ENCODE results near the gene PLCB3.

Gene PLCB3

DNA sequence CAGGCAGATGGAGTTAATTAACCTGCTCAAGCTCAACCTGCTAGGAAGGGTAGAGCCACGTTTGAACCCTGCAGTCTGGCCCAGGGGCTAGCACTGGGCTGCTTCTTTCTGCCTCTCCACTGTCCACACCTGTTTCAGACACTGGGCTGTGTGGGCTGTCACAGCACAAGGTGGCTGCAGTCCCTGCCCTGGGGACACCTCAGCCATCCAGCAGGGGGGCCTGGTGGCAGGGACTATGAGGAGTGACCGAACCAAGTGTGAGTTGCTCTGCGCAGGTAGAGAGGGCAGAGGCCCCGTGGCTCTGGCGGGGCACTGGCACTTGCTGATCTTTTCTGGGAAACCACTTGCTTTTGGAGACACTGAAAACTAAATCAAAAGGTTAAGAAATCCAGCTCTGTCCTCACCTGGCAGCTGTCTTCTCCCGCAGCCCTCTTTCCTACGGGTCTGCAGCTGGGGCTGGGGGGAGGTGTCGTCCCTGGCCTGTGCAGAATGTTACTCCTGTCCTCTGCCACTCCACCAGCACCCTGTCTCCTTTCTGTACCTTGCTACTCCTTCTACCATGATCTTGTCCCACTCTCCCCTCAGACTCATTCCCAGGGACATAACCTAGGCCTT is 27.4 kb downstream of the PLCB3 start:
- no peak overlapping the region for H3K4me3 ChIP-seq (ENCODE audit: low read length)
- no peak for DNase-seq (ENCODE audit: low read depth)
- TF ChIP-seq CTCF (conservative IDR thresholded peaks at IDR 0.05; ENCODE audit: low read length): no peak

DNA sequence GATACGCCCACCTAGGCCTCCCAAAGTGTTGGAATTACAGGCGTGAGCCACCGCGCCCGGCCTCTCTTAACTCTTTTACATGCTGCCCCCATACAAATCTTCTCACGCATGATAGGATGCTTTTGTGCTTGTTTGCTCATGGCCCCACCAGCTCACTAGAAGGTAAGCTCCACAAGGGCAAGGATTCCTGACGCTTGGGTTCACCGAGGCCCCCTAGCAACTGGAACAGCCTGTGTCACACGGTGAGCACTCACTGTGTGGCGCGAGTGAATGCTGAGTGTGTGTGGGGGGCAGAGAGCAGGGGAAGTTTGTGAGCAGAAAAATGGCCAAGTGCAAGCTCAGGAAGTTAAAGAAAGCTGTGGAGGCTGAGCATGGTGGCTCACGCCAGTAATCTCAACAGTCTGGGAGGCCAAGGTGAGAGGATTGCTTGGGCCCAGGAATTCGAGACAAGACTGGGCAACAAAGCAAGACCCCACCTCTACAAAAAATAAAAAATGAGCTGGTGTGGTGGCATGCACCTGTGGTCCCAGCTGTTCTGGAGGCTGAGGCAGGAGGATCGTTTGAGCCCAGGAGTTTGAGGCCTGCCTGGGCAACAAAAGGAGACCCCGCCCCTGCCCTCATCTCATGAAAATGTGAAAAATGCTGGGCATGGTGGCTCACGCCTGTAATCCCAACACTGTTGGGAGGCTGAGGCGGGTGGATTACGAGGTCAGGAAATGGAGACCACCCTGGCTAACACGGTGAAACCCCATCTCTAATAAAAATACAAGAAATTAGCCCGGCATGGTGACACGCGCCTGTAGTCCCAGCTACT is 30.8 kb downstream of the PLCB3 start:
- no peak for DNase-seq (ENCODE audit: low read depth)
- TF ChIP-seq CTCF (conservative IDR thresholded peaks at IDR 0.05; ENCODE audit: low read length): no peak

DNA sequence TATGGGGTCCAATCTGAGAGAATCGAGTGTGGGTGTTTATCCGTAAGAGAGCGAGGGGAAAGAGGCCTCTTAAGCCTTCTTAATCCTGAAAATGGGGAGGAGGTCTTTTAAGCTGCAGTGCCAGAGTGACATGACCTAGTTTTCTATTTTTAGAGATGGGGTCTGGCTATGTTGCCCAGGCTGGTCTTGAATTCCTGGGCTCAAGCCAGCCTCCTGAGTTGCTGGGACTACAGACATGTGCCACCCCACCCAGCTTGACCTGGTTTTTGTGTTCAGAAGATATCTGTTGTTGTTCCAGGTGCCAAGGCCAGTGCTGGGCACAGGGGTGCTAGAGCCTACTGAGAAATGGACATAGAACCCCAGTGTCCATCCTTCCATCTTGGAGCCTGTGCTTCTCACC is 31.8 kb downstream of the PLCB3 start:
- DNase-seq (ENCODE audit: low read depth): no peak
- H3K4me3 ChIP-seq (ENCODE audit: low read length): peak overlapping the region; percentile 89
- no peak for TF ChIP-seq CTCF (conservative IDR thresholded peaks at IDR 0.05; ENCODE audit: low read length)

More for the DNA sequence above, 30.8 kb downstream of the PLCB3 start:
- no peak overlapping the region for H3K4me3 ChIP-seq (ENCODE audit: low read length)

DNA sequence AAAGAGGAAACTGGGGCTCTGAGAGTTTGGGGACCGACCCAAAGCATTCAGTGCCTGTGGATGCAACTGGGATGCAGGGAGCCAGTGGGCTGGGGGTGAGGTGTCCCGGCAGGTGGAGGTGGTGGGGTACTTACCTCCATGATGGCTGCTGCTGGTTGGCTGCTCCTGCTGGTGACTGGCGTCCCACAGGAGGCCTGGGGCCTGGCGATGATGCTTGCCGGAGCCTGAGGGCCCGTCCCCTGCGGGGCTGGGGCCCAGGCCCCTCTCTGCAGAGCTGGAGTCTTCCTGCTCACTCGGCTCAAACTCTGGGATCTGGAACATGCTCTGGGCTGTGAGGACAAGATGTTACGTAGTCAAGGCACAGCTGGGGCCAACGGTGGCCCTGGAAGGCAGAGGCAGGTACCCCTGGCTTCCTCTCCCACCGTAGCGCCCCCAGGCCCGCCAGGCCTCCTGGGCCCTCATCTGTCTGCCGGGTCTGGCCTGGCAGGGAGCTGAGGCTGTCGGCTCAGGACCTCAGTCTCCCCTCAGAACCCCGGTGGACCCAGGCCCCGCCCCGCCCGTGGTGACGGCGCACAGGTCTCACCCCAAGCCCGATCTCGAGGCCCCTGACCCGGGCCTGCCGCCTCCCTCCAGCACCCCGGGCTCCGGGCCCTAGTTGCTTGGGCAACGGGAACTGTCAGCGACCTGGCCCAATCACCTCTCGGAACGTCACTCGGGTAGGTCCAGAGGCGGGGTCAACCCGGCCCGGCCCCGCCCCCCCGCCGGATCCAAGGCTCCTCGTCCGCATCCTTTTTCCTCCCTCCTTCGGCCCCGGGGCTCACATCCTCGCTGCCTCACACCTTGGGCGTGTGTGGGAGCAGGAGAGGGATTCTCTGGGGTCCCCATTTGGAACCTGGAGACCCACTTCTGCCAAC is 33.0 kb downstream of the PLCB3 start, which contains the start of gene BAD:
BAD (minus strand) TSS at position 618 of the 914 bp plus-strand sequence; CDS start at position 321, 297 bp downstream.
- peak; percentile 88 for DNase-seq (ENCODE audit: low read depth)
- peak within 1 kb of the TSS; percentile 89 for H3K4me3 ChIP-seq (ENCODE audit: low read length)
- no peak for TF ChIP-seq CTCF (conservative IDR thresholded peaks at IDR 0.05; ENCODE audit: low read length)

- DNase-seq (ENCODE audit: low read depth): peak; percentile 58
Observed at GRCh38 chr11:64284962-64285884, 33.9 kb downstream of the PLCB3 start, which contains the start of gene GPR137. Gene GPR137 (plus strand): TSS chr11:64285848. CDS start chr11:64286525, 677 bp downstream.

More at GRCh38 chr11:64284962-64285884, 33.9 kb downstream of the PLCB3 start, which contains the start of gene GPR137:
- peak within 1 kb of the TSS; percentile 89 for H3K4me3 ChIP-seq (ENCODE audit: low read length)
- TF ChIP-seq CTCF (conservative IDR thresholded peaks at IDR 0.05; ENCODE audit: low read length): no peak
